CD4-positive, alpha-beta T cell (primary cell): ENCODE measurements around the gene DEFB121. TPM values are rescaled to one million over a fixed set of nuclear protein-coding genes. Genes with fewer than 3 reads are reported as not detected.
"Not testable (repeated sequence)": the region's sequence is repeated elsewhere in the genome, so short reads cannot be mapped to it uniquely, and the experiment has no call there.

Source experiments
- ATAC-seq: fragments of 200-7000 bp; cut with Tn5 transposase; one replicate; pipeline ENCODE4 v1.10.0; 2022; ENCODE audit warnings: mild to moderate bottlenecking; ENCODE audit not compliant: poor library complexity
- CTCF ChIA-PET: fragments of 350-600 bp; sonication (Branson Sonifier 250); formaldehyde crosslinking; loops from one replicate; lab custom pipeline; 2021; ENCODE audit warnings: antibody characterized with exemption, inconsistent platforms; lab: Charles Lee
- POLR2A ChIA-PET: fragments of 350-600 bp; sonication (Branson Sonifier 250); formaldehyde crosslinking; loops from one replicate; lab custom pipeline; 2021; ENCODE audit warnings: antibody characterized with exemption, inconsistent platforms; lab: Charles Lee
- DNase-seq, 14 experiments: peaks; one replicate each; pipeline ENCODE4 v3.0.0-alpha.2; 2013 to 2020; ENCODE audit warnings: mixed read lengths in 2 of 14
- H3K27ac ChIP-seq, 2 donors: one replicate each; pipeline versions ENCODE4 v1.5.1 to v1.7.0; 2013; ENCODE audit warnings: low read length in 2 of 2, low read depth in 1 of 2, mild to moderate bottlenecking in 1 of 2
- H3K27me3 ChIP-seq, 2 experiments: 1 replicate in 1 of 2; 2 replicates in 1 of 2; pipeline versions ENCODE4 v1.6.1 to v1.7.0; 2013; ENCODE audit warnings: low read length in 2 of 2, control low read depth in 1 of 2, mild to moderate bottlenecking in 1 of 2, moderate library complexity in 1 of 2; ENCODE audit not compliant: insufficient read depth in 2 of 2, control insufficient read depth in 1 of 2
- H3K36me3 ChIP-seq: one replicate; pipeline ENCODE4 v1.6.1; 2013; ENCODE audit warnings: low read length, control low read depth; ENCODE audit not compliant: insufficient read depth
- H3K4me1 ChIP-seq: one replicate; pipeline ENCODE4 v1.6.1; 2013; ENCODE audit warnings: low read length, control low read depth; ENCODE audit not compliant: insufficient read depth
- H3K4me3 ChIP-seq: one replicate; pipeline ENCODE4 v1.5.1; 2013; ENCODE audit warnings: mild to moderate bottlenecking, low read length, moderate library complexity
- H3K9me3 ChIP-seq, 2 experiments: 1 replicate in 1 of 2; 2 replicates in 1 of 2; pipeline versions ENCODE4 v1.6.1 to v1.7.0; 2013; ENCODE audit warnings: low read length in 2 of 2, mild to moderate bottlenecking in 2 of 2, control low read depth in 1 of 2, moderate library complexity in 1 of 2; ENCODE audit not compliant: control insufficient read depth in 1 of 2, insufficient read depth in 1 of 2
- H3K27ac Mint-ChIP-seq: one replicate; pipeline ENCODE4 v1.8.0; 2020; ENCODE audit warnings: mixed read lengths
- H3K27me3 Mint-ChIP-seq: one replicate; pipeline ENCODE4 v1.8.0; 2021; ENCODE audit warnings: mixed read lengths
- H3K36me3 Mint-ChIP-seq: one replicate; pipeline ENCODE4 v1.8.0; 2021; ENCODE audit warnings: low read depth, mixed read lengths
- H3K4me1 Mint-ChIP-seq: one replicate; pipeline ENCODE4 v1.8.0; 2021; ENCODE audit warnings: low read depth, mixed read lengths
- H3K4me3 Mint-ChIP-seq: one replicate; pipeline ENCODE4 v1.8.0; 2020; ENCODE audit warnings: mild to moderate bottlenecking, mixed read lengths
- H3K9me3 Mint-ChIP-seq: one replicate; pipeline ENCODE4 v1.8.0; 2020; ENCODE audit warnings: mixed read lengths
- intact Hi-C, 2 experiments: fragments of 100-400 bp; cut with DNase I in 1 of 2; cut with micrococcal nuclease in 1 of 2; formaldehyde crosslinking; loops; one replicate each; pipeline versions ENCODE4 v1.15.1 to v1.9.0; 2023 to 2025; cut with DNase I, micrococcal nuclease
- total RNA-seq, 174 experiments: library from RNA in 2 of 174; stranded (reverse) in 2 of 174; gene quantifications; one replicate each; pipeline ENCODE4 v1.2.3 and lab custom pipeline; 2021 to 2026
- TF ChIP-seq, protein P1 (sequence below): fragments of 200-600 bp; IDR thresholded peaks from one replicate; pipeline ENCODE4 v1.8.0; 2022; ENCODE audit warnings: antibody characterized with exemption, mild to moderate bottlenecking

The DEFB121 gene
- total RNA-seq, 2 experiments from 2014 or later: not detected

DNA sequence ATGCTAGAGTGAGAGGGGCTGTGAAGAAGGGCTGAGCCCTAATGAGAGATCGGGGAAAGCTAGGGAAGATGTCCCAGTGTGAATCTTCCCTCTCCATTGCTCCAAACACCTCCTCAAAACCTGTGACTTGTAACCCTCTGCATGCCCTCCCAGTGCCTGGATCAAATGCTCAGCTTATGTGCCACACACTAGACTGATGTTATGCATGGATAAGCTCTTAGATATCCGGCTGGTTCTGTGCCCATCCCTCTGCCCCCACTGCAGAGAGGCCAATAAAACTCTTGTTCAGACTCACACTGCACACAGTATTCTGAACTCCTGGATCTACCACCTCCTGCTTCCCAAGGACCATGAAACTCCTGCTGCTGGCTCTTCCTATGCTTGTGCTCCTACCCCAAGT lies 37.7 kb downstream of the DEFB121 start, which contains the start of gene DEFB118:
Gene DEFB118 (plus strand): TSS at position 301 of the 400 bp plus-strand sequence. CDS start 50 bp downstream, at position 351.
- intact Hi-C loops: no loop called here
- no peak within 1 kb of the TSS for H3K4me3 ChIP-seq
- H3K9me3 ChIP-seq: peaks cover 0 to 5% of the 10 kb centered on the region in 2 experiments
- Mint-ChIP-seq H3K4me1 (no peaks in the 10 kb centered on the region), H3K4me3 (no peak within 1 kb of the TSS), H3K36me3 (no peaks in the 10 kb centered on the region), H3K9me3 (peaks cover 3% of the 10 kb centered on the region), H3K27me3 (no peaks in the 10 kb centered on the region), H3K27ac (no peak within 1 kb of the TSS)
- H3K4me1 ChIP-seq: no peaks in the 10 kb centered on the region
- H3K27me3 ChIP-seq: no peaks in the 10 kb centered on the region
- no peaks in the 10 kb centered on the region for H3K36me3 ChIP-seq
- no peak for DNase-seq
- H3K27ac ChIP-seq: no peak within 1 kb of the TSS
- TF ChIP-seq, protein P1, sequence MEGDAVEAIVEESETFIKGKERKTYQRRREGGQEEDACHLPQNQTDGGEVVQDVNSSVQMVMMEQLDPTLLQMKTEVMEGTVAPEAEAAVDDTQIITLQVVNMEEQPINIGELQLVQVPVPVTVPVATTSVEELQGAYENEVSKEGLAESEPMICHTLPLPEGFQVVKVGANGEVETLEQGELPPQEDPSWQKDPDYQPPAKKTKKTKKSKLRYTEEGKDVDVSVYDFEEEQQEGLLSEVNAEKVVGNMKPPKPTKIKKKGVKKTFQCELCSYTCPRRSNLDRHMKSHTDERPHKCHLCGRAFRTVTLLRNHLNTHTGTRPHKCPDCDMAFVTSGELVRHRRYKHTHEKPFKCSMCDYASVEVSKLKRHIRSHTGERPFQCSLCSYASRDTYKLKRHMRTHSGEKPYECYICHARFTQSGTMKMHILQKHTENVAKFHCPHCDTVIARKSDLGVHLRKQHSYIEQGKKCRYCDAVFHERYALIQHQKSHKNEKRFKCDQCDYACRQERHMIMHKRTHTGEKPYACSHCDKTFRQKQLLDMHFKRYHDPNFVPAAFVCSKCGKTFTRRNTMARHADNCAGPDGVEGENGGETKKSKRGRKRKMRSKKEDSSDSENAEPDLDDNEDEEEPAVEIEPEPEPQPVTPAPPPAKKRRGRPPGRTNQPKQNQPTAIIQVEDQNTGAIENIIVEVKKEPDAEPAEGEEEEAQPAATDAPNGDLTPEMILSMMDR: no peak
- CTCF ChIA-PET: interaction anchor here (0.7 kb wide), 1 partner anchor 29 kb away, joined by 3 read pairs; no protein-coding TSS in a partner anchor
- ATAC-seq: no peak
- POLR2A ChIA-PET: no interaction called here

DNA sequence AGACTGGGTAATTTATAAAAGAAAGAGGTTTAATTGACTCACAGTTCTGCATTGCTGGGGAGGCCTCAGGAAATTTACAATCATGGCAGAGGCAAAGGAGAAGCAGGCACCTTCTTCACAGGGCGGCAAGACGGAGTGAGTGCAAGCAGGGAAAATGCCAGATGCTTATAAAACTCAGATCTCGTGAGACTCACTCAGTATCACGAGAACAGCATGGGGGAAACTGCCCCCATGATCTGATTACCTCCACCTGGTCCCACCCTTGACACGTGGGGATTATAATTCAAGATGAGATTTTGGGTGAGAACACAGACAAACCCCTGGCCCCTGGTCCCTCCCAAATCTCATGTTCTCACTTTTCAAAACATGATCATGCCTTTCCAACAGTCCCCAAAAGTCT lies 41.7 kb downstream of the DEFB121 start:
- intact Hi-C loops, H3K4me1 ChIP-seq, H3K4me1 Mint-ChIP-seq, POLR2A ChIA-PET, ATAC-seq, H3K36me3 ChIP-seq, H3K9me3 ChIP-seq, H3K9me3 Mint-ChIP-seq, H3K36me3 Mint-ChIP-seq, H3K27me3 Mint-ChIP-seq, H3K27me3 ChIP-seq, H3K27ac Mint-ChIP-seq, H3K4me3 ChIP-seq, CTCF ChIA-PET, H3K27ac ChIP-seq, H3K4me3 Mint-ChIP-seq, DNase-seq: not testable (repeated sequence)

DNA sequence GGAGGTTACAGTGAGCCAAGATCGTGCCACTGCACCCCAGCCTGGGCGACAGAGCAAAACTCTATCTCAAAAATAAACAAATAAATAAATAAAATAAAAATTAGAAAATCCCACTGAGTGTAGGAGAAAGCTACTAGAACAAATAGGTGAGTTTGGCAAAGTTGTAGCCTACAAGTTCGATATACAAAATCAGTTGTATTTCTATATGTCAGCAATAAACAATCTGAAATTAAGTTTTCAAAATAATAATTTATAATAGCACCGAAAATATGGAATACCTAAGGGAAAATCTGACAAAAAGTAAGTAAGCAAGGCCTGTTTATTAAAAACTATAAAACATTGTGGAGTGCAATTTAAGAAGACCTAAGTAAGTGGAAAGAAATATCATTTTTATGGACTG lies 42.7 kb downstream of the DEFB121 start:
- no peak for DNase-seq
- no peaks in the 10 kb centered on the region for H3K27me3 Mint-ChIP-seq
- H3K27ac ChIP-seq: no peak overlapping the region
- no peaks in the 10 kb centered on the region for H3K36me3 ChIP-seq
- POLR2A ChIA-PET: no interaction called here
- H3K9me3 ChIP-seq: peaks cover 0 to 5% of the 10 kb centered on the region in 2 experiments
- intact Hi-C loops: no loop called here
- ATAC-seq: no peak
- no peaks in the 10 kb centered on the region for H3K4me1 Mint-ChIP-seq
- CTCF ChIA-PET: no interaction called here
- no peak overlapping the region for H3K4me3 ChIP-seq
- TF ChIP-seq, protein P1: no peak
- no peaks in the 10 kb centered on the region for H3K4me1 ChIP-seq
- H3K4me3 Mint-ChIP-seq: no peak overlapping the region
- H3K27me3 ChIP-seq: no peaks in the 10 kb centered on the region
- H3K9me3 Mint-ChIP-seq: peaks cover 3% of the 10 kb centered on the region
- no peak overlapping the region for H3K27ac Mint-ChIP-seq
- no peaks in the 10 kb centered on the region for H3K36me3 Mint-ChIP-seq

DNA sequence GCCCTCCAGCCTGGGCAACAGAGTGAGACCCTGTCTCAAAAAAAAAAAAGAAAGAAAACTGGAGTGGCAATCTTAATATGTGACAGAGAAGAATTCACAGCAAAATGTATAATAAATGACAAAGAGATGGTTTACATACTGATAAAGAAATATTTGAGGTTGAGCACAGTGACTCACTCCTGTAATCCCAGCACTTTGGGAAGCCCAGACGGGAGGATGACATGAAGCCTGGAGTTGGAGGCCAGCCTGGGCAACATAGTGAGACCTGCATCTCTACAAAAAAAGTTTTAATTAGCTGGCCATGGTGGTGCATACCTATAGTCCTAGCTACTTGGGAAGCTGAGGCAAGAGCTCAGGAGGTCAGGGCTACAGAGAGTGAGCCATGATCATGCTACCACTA lies 50.0 kb downstream of the DEFB121 start:
- TF ChIP-seq, protein P1: no peak
- Mint-ChIP-seq H3K4me1 (no peaks in the 10 kb centered on the region), H3K4me3 (no peak overlapping the region), H3K27ac (no peak overlapping the region), H3K27me3 (peaks cover 8% of the 10 kb centered on the region), H3K36me3 (no peaks in the 10 kb centered on the region), H3K9me3 (peaks cover 2% of the 10 kb centered on the region)
- CTCF ChIA-PET: no interaction called here
- intact Hi-C loops: no loop called here
- H3K4me1 ChIP-seq: no peaks in the 10 kb centered on the region
- DNase-seq (no peak), ATAC-seq (no peak)
- H3K36me3 ChIP-seq: no peaks in the 10 kb centered on the region
- H3K27ac ChIP-seq: no peak overlapping the region
- H3K27me3 ChIP-seq: no peaks in the 10 kb centered on the region
- POLR2A ChIA-PET: no interaction called here
- no peaks in the 10 kb centered on the region for H3K9me3 ChIP-seq
- H3K4me3 ChIP-seq: no peak overlapping the region
